Upper lobe of left lung (tissue), 6 donors: ENCODE data around the gene PDE9A. TPM values are rescaled to one million over a fixed set of nuclear protein-coding genes. Genes with fewer than 3 reads are reported as not detected.

Source experiments
- ATAC-seq, 2 donors: fragments of 200-7000 bp; cut with Tn5 transposase; one replicate each; pipeline ENCODE4 v1.9.1; 2022; ENCODE audit warnings: mild to moderate bottlenecking in 2 of 2, moderate library complexity in 2 of 2; ENCODE audit not compliant: low FRiP score in 2 of 2
- DNase-seq, 2 donors: peaks; one replicate each; pipeline ENCODE4 v3.0.0-alpha.2; 2019 to 2020
- H3K27ac ChIP-seq, 4 donors: fragments of 200-600 bp; sonication (generic); one replicate each; pipeline ENCODE4 v1.5.1; 2016 to 2019
- H3K27me3 ChIP-seq, 4 donors: fragments of 200-600 bp; sonication (generic); one replicate each; pipeline ENCODE4 v1.5.1; 2017 to 2019
- H3K36me3 ChIP-seq, 4 donors: fragments of 200-600 bp; sonication (generic); one replicate each; pipeline ENCODE4 v1.5.1; 2016 to 2019
- H3K4me1 ChIP-seq, 4 donors: fragments of 200-600 bp; sonication (generic); one replicate each; pipeline ENCODE4 v1.5.1; 2018 to 2019
- H3K4me3 ChIP-seq, 4 donors: fragments of 200-600 bp; sonication (generic); one replicate each; pipeline ENCODE4 v1.5.1; 2017 to 2019; ENCODE audit warnings: mild to moderate bottlenecking in 2 of 4, moderate library complexity in 1 of 4
- H3K9me3 ChIP-seq, 4 donors: fragments of 200-600 bp; sonication (generic); one replicate each; pipeline ENCODE4 v1.5.1; 2018 to 2019
- EP300 ChIP-seq, 4 donors: sonication (generic); formaldehyde crosslinking; IDR thresholded peaks; one replicate each; pipeline ENCODE4 v1.5.1; 2017; ENCODE audit warnings: antibody characterized with exemption in 4 of 4, control low read depth in 2 of 4
- POLR2A ChIP-seq, 4 donors: fragments of 450-650 bp; IDR thresholded peaks; one replicate each; pipeline ENCODE4 v1.5.1; 2016 to 2017; ENCODE audit warnings: antibody characterized with exemption in 4 of 4, mild to moderate bottlenecking in 2 of 4
- POLR2AphosphoS5 ChIP-seq, 2 donors: sonication (generic); formaldehyde crosslinking; IDR thresholded peaks; one replicate each; pipeline ENCODE4 v1.5.1; 2017; ENCODE audit warnings: antibody characterized with exemption in 2 of 2
- WGBS, 2 donors: methylation state at CpG; one replicate each; pipeline ENCODE4 v1.1.5; 2017 to 2018; 5-methylcytosine and 5-hydroxymethylcytosine counted together
- total RNA-seq, 6 donors: library from RNA; depleted of rRNA in 4 of 6; stranded (reverse); fragments of >200 nt in 4 of 6; gene quantifications; one replicate each; pipeline versions ENCODE4 v1.1.0 to v1.2.1, GENCODE V29; 2016 to 2021
- TF ChIP-seq, protein P1 (sequence below), 6 experiments: fragments of 450-650 bp in 4 of 6; fragments of 200-600 bp in 2 of 6; sonication (generic) in 2 of 6; IDR thresholded peaks; one replicate each; pipeline ENCODE4 v1.5.1; 2016 to 2019; ENCODE audit warnings: antibody characterized with exemption in 6 of 6
- donor health status: DM: no; HTN: no; CAD: no; lungs with moderate emphysema.
- donor health status: DM: no; HTN: yes; CAD: no; lungs with severe emphysema.

PDE9A gene
- total RNA-seq, 6 donors from 2014 or later, result 4.0 to 12.4 (median 6.6) TPM

DNA sequence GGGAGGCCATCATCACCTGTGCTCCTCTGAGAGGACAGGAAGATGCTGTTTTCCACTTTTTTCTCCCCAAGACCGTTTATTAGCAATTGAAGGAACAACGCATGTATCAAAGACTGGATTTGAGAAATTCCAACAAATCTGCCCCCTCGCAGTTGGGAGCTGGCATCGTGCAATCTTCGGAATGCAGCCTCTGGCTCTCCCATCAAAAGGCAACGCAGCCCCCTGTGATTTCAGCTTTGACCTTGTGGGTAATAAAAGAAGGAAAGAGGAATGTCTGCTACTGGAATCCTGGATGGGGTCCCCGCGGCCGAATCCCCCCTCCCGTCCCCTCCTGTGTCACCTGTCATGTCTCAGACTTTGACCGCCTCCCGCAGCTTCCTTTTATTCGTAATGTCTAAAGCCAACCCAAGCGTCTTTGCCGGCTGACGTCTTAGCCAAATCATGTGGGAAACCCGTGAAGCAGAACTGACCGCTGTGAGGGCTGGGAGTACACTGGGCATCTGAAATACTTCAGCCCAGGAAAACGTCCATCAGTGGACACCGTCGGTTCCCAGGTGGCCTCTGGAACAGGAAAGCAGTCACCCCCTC, 124.4 kb downstream of the PDE9A start:
- H3K4me3 ChIP-seq, result no peak overlapping the region
- no peak for ATAC-seq
- no peak for DNase-seq
- no peaks in the 10 kb centered on the region for H3K27me3 ChIP-seq
- H3K4me1 ChIP-seq, result peaks cover 7 to 20% (median 10%) of the 10 kb centered on the region in 4 donors
- no peak for TF ChIP-seq EP300 (IDR thresholded peaks at IDR 0.05)
- TF ChIP-seq POLR2AphosphoS5 (IDR thresholded peaks at IDR 0.05), result no peak
- TF ChIP-seq, protein P1, sequence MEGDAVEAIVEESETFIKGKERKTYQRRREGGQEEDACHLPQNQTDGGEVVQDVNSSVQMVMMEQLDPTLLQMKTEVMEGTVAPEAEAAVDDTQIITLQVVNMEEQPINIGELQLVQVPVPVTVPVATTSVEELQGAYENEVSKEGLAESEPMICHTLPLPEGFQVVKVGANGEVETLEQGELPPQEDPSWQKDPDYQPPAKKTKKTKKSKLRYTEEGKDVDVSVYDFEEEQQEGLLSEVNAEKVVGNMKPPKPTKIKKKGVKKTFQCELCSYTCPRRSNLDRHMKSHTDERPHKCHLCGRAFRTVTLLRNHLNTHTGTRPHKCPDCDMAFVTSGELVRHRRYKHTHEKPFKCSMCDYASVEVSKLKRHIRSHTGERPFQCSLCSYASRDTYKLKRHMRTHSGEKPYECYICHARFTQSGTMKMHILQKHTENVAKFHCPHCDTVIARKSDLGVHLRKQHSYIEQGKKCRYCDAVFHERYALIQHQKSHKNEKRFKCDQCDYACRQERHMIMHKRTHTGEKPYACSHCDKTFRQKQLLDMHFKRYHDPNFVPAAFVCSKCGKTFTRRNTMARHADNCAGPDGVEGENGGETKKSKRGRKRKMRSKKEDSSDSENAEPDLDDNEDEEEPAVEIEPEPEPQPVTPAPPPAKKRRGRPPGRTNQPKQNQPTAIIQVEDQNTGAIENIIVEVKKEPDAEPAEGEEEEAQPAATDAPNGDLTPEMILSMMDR (IDR thresholded peaks at IDR 0.05), result no peak
- TF ChIP-seq POLR2A (IDR thresholded peaks at IDR 0.05), result no peak
- 70 to 86% methylated on average over 20 to 21 of the region's 21 CpGs for WGBS, 2 donors
- no peaks in the 10 kb centered on the region for H3K36me3 ChIP-seq
- no peak overlapping the region for H3K27ac ChIP-seq
- H3K9me3 ChIP-seq, result no peaks in the 10 kb centered on the region

DNA sequence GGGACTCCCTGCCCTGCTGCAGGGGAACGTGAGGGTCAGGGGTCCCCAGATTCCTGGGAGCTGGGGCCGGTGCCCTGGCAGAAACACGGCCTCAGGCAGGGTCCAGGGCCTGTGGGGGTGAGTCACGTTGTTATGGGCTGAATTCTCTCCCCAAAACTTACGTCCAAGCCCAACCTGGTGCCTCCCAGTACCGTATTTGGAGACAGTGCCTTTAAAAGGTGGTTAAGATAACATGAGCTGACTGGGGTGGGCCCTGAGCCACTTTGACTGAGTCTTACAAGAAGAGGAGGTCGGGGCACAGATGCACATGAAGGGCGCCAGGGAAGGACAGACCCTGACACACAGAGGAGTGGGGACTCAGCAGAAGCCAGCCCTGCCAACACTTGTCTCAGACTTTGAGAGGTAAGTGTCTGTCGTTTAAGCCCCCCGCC, 126.0 kb downstream of the PDE9A start:
- H3K4me3 ChIP-seq, result no peak overlapping the region
- H3K27me3 ChIP-seq, result no peaks in the 10 kb centered on the region
- H3K27ac ChIP-seq, result no peak overlapping the region
- H3K4me1 ChIP-seq, result peaks cover 15 to 34% (median 21%) of the 10 kb centered on the region in 4 donors
- ATAC-seq (no peak), DNase-seq (no peak)
- WGBS, 2 donors, result 85% methylated on average over 4 to 10 of the region's 10 CpGs
- TF ChIP-seq POLR2A (IDR thresholded peaks at IDR 0.05) (no peak), POLR2AphosphoS5 (IDR thresholded peaks at IDR 0.05) (no peak), EP300 (IDR thresholded peaks at IDR 0.05) (no peak)
- TF ChIP-seq, protein P1 (IDR thresholded peaks at IDR 0.05), result no peak
- no peaks in the 10 kb centered on the region for H3K36me3 ChIP-seq
- no peaks in the 10 kb centered on the region for H3K9me3 ChIP-seq

DNA sequence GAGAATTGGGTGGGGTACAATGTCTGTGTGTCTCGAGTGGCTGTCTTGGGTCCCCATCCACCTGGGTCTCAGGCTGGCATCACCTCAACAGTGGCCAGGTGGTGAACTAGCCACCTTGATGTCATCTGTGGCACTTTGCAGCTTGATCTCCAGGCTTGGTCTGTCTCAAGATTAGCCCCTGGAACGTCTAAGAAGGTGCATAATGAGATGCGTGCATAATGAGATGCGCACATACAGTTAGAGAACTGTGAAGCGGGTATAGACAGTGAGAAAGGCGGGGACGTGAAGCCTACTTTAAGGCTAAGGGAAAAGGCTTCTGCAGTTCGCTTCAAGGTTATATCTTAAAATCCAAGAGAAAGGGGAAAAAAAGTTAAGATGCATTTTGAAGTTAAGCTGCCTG, 127.2 kb downstream of the PDE9A start:
- Histone ChIP-seq H3K27ac (no peak overlapping the region), H3K4me1 (peaks cover 15 to 34% (median 21%) of the 10 kb centered on the region in 4 donors), H3K9me3 (no peaks in the 10 kb centered on the region), H3K27me3 (no peaks in the 10 kb centered on the region), H3K36me3 (no peaks in the 10 kb centered on the region), H3K4me3 (no peak overlapping the region)
- TF ChIP-seq, protein P1 (IDR thresholded peaks at IDR 0.05), result no peak
- DNase-seq (no peak), ATAC-seq (no peak)
- 65 to 73% methylated on average over 8 of the region's 8 CpGs for WGBS, 2 donors

DNA sequence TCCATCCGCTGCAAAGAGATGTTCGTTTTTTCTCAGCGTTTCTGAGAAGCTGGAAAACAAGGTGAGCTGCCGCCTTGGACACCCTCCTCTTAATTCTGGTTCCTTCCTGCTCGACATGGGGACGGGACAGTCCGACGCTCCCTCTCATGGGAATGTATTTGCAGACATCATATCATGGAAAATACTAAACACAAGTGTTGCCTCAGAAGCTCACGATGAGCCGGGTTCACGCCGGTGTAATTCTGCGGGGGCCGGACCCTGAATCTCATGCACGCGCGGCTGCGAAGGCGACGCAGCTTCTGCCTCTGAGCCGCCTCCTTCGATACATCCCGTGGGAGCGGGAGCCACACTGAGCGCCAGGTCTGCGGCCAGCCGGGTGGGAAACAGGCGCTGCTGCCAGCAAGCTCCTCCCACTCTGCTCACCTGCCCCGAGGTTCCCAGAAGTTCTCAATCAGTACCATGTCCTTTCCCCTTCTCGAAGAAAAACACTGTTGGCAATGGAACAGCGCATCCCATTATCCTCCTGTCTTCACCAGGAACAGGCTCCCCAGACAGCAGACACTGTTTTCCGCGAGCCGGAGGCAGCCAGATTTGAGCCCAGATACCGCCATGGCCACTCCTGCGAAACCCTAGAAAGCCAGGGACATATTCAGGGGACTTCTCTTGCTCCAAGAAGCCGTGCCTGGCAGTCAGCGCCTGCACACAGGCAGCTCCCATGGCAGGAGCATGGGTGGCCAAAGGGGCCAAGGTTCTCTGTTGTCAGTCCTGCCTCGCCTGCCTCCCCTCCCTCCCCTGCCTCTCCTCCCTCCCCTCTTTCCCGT, 127.9 kb downstream of the PDE9A start:
- TF ChIP-seq, protein P1 (IDR thresholded peaks at IDR 0.05), result no peak
- peak overlapping the region in 1 of 4 donors; percentile 42 for H3K27ac ChIP-seq
- H3K9me3 ChIP-seq, result no peaks in the 10 kb centered on the region
- 20 to 23% methylated on average over 19 to 40 of the region's 40 CpGs for WGBS, 2 donors
- DNase-seq (peak in 1 of 2 donors; percentile 85), ATAC-seq (peak in 1 of 2 donors; percentile 29)
- no peaks in the 10 kb centered on the region for H3K27me3 ChIP-seq
- peaks cover 15 to 34% (median 21%) of the 10 kb centered on the region in 4 donors for H3K4me1 ChIP-seq
- H3K4me3 ChIP-seq, result peak overlapping the region in 2 of 4 donors; percentile 26 to 29
- H3K36me3 ChIP-seq, result no peaks in the 10 kb centered on the region
